Thoracic aorta (tissue), 2 donors: ENCODE measurements around the gene DCPS. TPM values are rescaled to one million over a fixed set of nuclear protein-coding genes. Genes with fewer than 3 reads are reported as not detected.

Experiments used
- ATAC-seq: fragments of 150-250 bp; one replicate; pipeline ENCODE4 v1.8.0; 2017; ENCODE audit warnings: low read depth; ENCODE audit not compliant: insufficient number of reproducible peaks, low FRiP score
- DNase-seq: peaks from one replicate; pipeline ENCODE4 v3.0.0-alpha.2; 2020; ENCODE audit warnings: low spot score
- H3K27ac ChIP-seq, 2 donors: fragments of 200-600 bp; sonication (generic); 1 replicate in 1 of 2; 2 replicates in 1 of 2; pipeline ENCODE4 v1.5.1; 2016; ENCODE audit warnings: mild to moderate bottlenecking in 2 of 2, moderate library complexity in 2 of 2
- H3K27me3 ChIP-seq: fragments of 200-600 bp; sonication (generic); replicated peaks from 2 replicates; pipeline ENCODE4 v1.6.0; 2016; ENCODE audit warnings: mild to moderate bottlenecking; ENCODE audit not compliant: insufficient read depth
- H3K36me3 ChIP-seq: fragments of 200-600 bp; sonication (generic); one replicate; pipeline ENCODE4 v1.5.1; 2016
- H3K4me1 ChIP-seq, 2 donors: fragments of 200-600 bp; sonication (generic); 1 replicate in 1 of 2; 2 replicates in 1 of 2; pipeline versions ENCODE4 v1.5.1 to v1.6.0; 2016; ENCODE audit warnings: low read depth in 2 of 2, mild to moderate bottlenecking in 1 of 2; ENCODE audit not compliant: control insufficient read depth in 1 of 2
- H3K4me3 ChIP-seq: fragments of 200-600 bp; sonication (generic); 2 replicates; pipeline ENCODE4 v1.5.1; 2016; ENCODE audit warnings: mild to moderate bottlenecking
- H3K9me3 ChIP-seq: fragments of 200-600 bp; sonication (generic); 2 replicates; pipeline ENCODE4 v1.5.1; 2016
- CTCF ChIP-seq: fragments of 200-600 bp; sonication (generic); IDR thresholded peaks from one replicate; pipeline ENCODE4 v1.5.1; 2019; ENCODE audit warnings: antibody characterized with exemption
- total RNA-seq, 2 donors: library from RNA; depleted of rRNA; stranded (reverse); fragments of >200 nt; gene quantifications; one replicate each; pipeline versions ENCODE4 v1.1.0 to v1.2.3, GENCODE V29; 2016

Gene DCPS
- total RNA-seq, 2 donors from 2014 or later, result 8.4 to 9.7 TPM

DNA sequence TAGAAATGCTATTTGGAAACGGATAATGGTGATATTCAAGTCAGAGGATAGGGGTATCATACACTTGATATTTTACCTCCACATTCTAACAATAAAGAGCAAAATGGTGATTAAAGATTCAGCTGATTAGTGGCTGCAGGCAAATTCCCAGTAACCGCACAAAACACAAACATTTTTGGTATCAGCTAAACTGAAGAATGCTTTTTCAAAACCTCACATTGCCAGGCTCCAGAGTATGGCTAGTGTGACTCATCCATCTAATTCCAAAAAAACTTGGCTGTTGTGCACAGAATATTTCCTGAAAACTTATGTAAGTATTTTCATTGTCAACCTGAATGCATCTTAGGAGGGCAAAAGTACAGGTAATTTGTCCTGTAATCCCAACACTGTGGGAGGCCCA, 46.1 kb upstream of the DCPS start:
- no peak for TF ChIP-seq CTCF
- no peaks in the 10 kb centered on the region for H3K9me3 ChIP-seq
- no peak for DNase-seq
- no peak for ATAC-seq
- H3K27ac ChIP-seq, result no peak overlapping the region
- H3K36me3 ChIP-seq, result peaks cover 4% of the 10 kb centered on the region
- H3K4me1 ChIP-seq, result no peaks in the 10 kb centered on the region
- no peaks in the 10 kb centered on the region for H3K27me3 ChIP-seq
- H3K4me3 ChIP-seq, result no peak overlapping the region

GRCh38 chr11:126262216-126262615, 41.6 kb upstream of the DCPS start:
- Histone ChIP-seq H3K4me1 (peaks cover 0 to 3% of the 10 kb centered on the region in 2 donors), H3K27me3 (no peaks in the 10 kb centered on the region), H3K4me3 (no peak overlapping the region), H3K36me3 (peaks cover 42% of the 10 kb centered on the region), H3K27ac (no peak overlapping the region), H3K9me3 (no peaks in the 10 kb centered on the region)
- DNase-seq, result no peak
- no peak for ATAC-seq
- no peak for TF ChIP-seq CTCF

DNA sequence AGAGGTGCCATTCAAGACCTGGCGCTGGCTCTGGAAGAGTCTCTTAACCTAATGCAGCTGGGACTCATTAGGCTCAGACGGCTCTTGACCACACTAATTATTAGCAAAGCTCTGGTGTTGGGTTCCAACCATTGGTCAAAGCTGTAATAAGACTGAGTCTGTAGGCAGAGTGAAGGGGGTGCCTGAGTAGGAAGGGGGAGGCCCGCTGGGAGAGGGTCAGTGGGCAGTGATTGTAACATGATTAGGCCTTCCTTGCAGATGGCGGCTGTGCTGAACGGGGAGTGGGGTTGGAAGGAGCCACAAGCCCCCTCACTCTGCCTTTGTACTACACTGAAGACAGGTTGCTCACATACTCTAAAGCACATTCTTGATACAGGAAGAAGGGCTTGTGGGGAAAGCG, 40.4 kb upstream of the DCPS start:
- H3K27me3 ChIP-seq, result no peaks in the 10 kb centered on the region
- DNase-seq (no peak), ATAC-seq (no peak)
- no peak for TF ChIP-seq CTCF
- peaks cover 4 to 12% of the 10 kb centered on the region in 2 donors for H3K4me1 ChIP-seq
- H3K4me3 ChIP-seq, result no peak overlapping the region
- peaks cover 42% of the 10 kb centered on the region for H3K36me3 ChIP-seq
- no peaks in the 10 kb centered on the region for H3K9me3 ChIP-seq
- no peak overlapping the region for H3K27ac ChIP-seq

DNA sequence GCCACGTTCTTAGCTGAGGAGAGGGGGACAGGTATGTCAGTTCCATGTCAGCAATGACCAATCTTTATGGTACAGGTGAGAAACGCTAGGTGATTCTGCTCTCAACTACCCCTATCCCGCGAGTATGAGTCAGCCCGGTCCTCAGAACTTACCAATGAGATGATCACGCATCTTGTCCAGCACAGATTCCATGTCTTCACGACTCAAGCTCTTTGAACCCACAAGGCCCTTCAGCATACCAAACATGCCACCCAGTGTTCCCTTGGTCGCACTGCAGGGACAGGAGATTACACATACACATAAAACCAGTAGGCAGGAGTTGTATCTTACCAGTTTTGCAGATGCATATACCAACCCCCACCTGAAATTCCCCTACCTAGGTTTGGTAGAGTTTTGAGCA, 38.0 kb upstream of the DCPS start:
- peaks cover 42% of the 10 kb centered on the region for H3K36me3 ChIP-seq
- H3K27me3 ChIP-seq, result no peaks in the 10 kb centered on the region
- no peak for TF ChIP-seq CTCF
- no peak overlapping the region for H3K4me3 ChIP-seq
- no peaks in the 10 kb centered on the region for H3K9me3 ChIP-seq
- ATAC-seq, result no peak
- no peak for DNase-seq
- H3K4me1 ChIP-seq, result peaks cover 8 to 21% of the 10 kb centered on the region in 2 donors
- H3K27ac ChIP-seq, result no peak overlapping the region

- Histone ChIP-seq H3K9me3 (no peaks in the 10 kb centered on the region), H3K27ac (peak overlapping the region; percentile 80 to 91), H3K4me3 (peak overlapping the region; percentile 89), H3K36me3 (peaks cover 42% of the 10 kb centered on the region), H3K4me1 (peaks cover 8 to 21% of the 10 kb centered on the region in 2 donors), H3K27me3 (no peaks in the 10 kb centered on the region)
- no peak for DNase-seq
- ATAC-seq, result no peak
- TF ChIP-seq CTCF, result no peak
Observed at GRCh38 chr11:126267650-126268049, 36.2 kb upstream of the DCPS start.
